22Rv1 (cell line): ENCODE data around the gene LAMB2.

Source experiments
- H3K27ac ChIP-seq: fragments of 450-650 bp; 2 replicates; pipeline ENCODE4 v1.5.1; 2017
- CTCF ChIP-seq: fragments of 450-650 bp; IDR thresholded peaks from 2 replicates; pipeline ENCODE4 v1.5.1; 2017; ENCODE audit warnings: mild to moderate bottlenecking
- ZFX ChIP-seq: fragments of 450-650 bp; IDR thresholded peaks from 2 replicates; pipeline ENCODE4 v1.6.1; 2017; ENCODE audit warnings: antibody characterized with exemption, borderline replicate concordance

The LAMB2 gene

GRCh38 chr3:49092938-49093852 lies 39.7 kb downstream of the LAMB2 start:
- no peak for TF ChIP-seq ZFX
- no peak for TF ChIP-seq CTCF
- H3K27ac ChIP-seq, result peak overlapping the region; percentile 96

DNA sequence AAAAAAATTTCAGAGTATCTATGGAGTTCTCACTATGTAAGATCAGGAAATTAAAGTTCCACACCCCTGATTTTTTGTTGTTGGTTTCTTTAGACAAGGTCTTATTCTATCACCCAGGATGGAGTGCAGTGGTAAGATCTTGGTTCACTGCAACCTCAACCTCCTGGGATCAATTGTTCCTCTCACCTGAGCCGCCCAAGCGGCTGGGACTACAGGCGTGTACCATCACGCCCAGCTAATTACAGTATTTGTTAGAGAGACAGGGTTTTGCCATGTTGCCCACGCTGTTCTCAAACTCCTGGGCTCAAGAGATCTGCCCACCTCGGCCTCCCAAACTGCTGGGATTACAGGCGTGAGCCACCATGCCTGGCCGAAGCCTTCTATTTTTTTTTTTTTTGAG lies 51.4 kb downstream of the LAMB2 start:
- no peak overlapping the region for H3K27ac ChIP-seq
- TF ChIP-seq CTCF (no peak), ZFX (no peak)

- no peak overlapping the region for H3K27ac ChIP-seq
- TF ChIP-seq ZFX (no peak), CTCF (no peak)
Observed at GRCh38 chr3:49079270-49079669, 53.6 kb downstream of the LAMB2 start.

- H3K27ac ChIP-seq, result no peak overlapping the region
- TF ChIP-seq ZFX (no peak), CTCF (no peak)
Observed at GRCh38 chr3:49076646-49077045, 56.2 kb downstream of the LAMB2 start.

DNA sequence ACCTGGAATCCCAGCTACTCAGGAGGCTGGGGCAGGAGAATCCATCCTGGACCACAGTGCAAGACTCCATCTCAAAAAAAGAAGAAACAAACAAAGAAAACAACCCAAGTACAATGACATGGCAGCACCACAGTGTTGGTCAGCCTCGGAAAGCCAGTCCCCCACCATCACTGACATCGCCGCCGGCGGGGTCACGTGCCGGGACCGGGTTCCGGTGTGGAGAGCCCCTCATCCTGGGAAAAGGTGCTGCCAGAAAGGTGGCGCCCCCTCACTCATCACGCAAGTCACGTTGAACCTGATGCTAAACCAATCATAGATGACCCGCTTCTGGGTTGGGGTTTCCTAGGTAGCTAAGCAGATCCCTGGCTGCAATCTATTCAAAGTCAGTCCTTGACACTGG lies 56.7 kb downstream of the LAMB2 start:
- no peak overlapping the region for H3K27ac ChIP-seq
- TF ChIP-seq CTCF (no peak), ZFX (no peak)
